Left ventricle myocardium inferior (tissue), 1 donor: ENCODE data around the gene HOXB9. TPM values are rescaled to one million over a fixed set of nuclear protein-coding genes. Genes with fewer than 3 reads are reported as not detected.

ENCODE experiments used
- DNase-seq: peaks from one replicate; pipeline ENCODE4 v3.0.0-alpha.2; 2020
- H3K27ac ChIP-seq: fragments of 200-600 bp; replicated peaks from 2 replicates; pipeline ENCODE4 v1.8.0; 2021
- H3K27me3 ChIP-seq: fragments of 200-600 bp; 2 replicates; pipeline ENCODE4 v1.8.0; 2021; ENCODE audit warnings: low read depth
- H3K36me3 ChIP-seq: fragments of 200-600 bp; 2 replicates; pipeline ENCODE4 v1.8.0; 2021
- H3K4me1 ChIP-seq: fragments of 200-600 bp; 2 replicates; pipeline ENCODE4 v1.8.0; 2021
- H3K4me3 ChIP-seq: fragments of 200-600 bp; 2 replicates; pipeline ENCODE4 v1.8.0; 2021; ENCODE audit warnings: mild to moderate bottlenecking, moderate library complexity
- H3K9me3 ChIP-seq: fragments of 200-600 bp; replicated peaks from 2 replicates; pipeline ENCODE4 v1.8.0; 2021
- intact Hi-C: fragments of 100-400 bp; cut with micrococcal nuclease; formaldehyde crosslinking; loops from one replicate; pipeline ENCODE4 v1.11.0; 2022
- total RNA-seq: library from RNA; stranded (reverse); fragmentation: NEBNext Ultra II Directional; extraction: Animal tissue kit (Norgen Biotek cat#: 25700); gene quantifications from one replicate; pipeline ENCODE4 v1.2.1, GENCODE V29; 2021
- TF ChIP-seq, protein P1 (sequence below): fragments of 200-600 bp; IDR thresholded peaks from 2 replicates; pipeline ENCODE4 v1.8.0; 2021; ENCODE audit warnings: antibody characterized with exemption, mild to moderate bottlenecking, borderline replicate concordance
- donor health status: DM: no; HTN: yes; CAD: no; lungs with severe emphysema.

Gene HOXB9
- total RNA-seq, 1 donor from 2014 or later = not detected

- Histone ChIP-seq H3K27me3 (peaks cover 100% of the 10 kb centered on the region), H3K27ac (no peak overlapping the region), H3K4me1 (peaks cover 20% of the 10 kb centered on the region), H3K9me3 (no peaks in the 10 kb centered on the region), H3K4me3 (no peak overlapping the region), H3K36me3 (no peaks in the 10 kb centered on the region)
- TF ChIP-seq, protein P1, sequence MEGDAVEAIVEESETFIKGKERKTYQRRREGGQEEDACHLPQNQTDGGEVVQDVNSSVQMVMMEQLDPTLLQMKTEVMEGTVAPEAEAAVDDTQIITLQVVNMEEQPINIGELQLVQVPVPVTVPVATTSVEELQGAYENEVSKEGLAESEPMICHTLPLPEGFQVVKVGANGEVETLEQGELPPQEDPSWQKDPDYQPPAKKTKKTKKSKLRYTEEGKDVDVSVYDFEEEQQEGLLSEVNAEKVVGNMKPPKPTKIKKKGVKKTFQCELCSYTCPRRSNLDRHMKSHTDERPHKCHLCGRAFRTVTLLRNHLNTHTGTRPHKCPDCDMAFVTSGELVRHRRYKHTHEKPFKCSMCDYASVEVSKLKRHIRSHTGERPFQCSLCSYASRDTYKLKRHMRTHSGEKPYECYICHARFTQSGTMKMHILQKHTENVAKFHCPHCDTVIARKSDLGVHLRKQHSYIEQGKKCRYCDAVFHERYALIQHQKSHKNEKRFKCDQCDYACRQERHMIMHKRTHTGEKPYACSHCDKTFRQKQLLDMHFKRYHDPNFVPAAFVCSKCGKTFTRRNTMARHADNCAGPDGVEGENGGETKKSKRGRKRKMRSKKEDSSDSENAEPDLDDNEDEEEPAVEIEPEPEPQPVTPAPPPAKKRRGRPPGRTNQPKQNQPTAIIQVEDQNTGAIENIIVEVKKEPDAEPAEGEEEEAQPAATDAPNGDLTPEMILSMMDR = no peak
- intact Hi-C loops = no loop called here
- no peak for DNase-seq
Observed at GRCh38 chr17:48588074-48588415, 38.1 kb downstream of the HOXB9 start.

DNA sequence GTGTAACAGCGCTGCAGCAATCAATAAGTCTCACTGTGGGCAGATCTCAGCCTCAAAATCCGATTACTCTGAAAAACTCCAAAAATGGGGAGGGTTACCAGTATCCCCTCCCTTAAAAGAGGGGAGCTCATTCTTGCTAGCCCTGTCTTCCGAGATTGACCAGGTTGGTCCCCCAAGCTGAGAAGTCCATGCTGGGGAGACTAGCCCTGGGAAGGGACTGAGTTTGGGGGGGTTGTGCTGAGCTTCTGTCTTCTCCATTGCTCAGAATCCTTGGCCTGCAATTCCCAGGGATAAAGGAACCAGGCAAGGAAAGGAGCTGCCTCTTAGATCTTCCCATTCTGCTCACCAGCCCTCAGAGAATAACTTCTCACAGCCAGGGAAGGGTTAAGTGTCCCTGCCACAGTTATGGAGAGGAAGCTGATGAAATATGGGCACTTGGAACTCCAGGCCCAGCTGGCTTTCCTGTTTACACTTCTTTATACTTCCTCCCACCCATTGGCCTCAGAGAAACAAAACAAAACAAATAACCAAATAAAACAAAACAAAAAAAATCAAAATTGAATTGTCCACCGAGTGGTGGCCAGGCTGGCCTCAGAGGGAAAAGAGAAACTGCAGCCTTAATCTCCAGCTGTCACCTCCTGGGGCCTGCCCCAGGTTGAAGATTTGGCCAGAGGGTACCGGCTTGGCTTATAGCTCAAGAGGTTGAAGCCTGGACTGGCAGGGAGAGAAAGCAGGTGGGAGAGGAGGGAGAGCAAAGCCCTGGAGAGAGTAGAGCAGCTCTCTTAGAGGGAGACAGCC, 38.7 kb downstream of the HOXB9 start:
- Histone ChIP-seq H3K27me3 (peaks cover 100% of the 10 kb centered on the region), H3K36me3 (no peaks in the 10 kb centered on the region), H3K4me3 (no peak overlapping the region), H3K4me1 (peaks cover 18% of the 10 kb centered on the region), H3K27ac (no peak overlapping the region), H3K9me3 (no peaks in the 10 kb centered on the region)
- TF ChIP-seq, protein P1 = no peak
- DNase-seq = no peak
- intact Hi-C loops = no loop called here

- DNase-seq = no peak
- H3K27ac ChIP-seq = peak overlapping the region; percentile 82
- peaks cover 100% of the 10 kb centered on the region for H3K27me3 ChIP-seq
- TF ChIP-seq, protein P1 = no peak
- H3K36me3 ChIP-seq = no peaks in the 10 kb centered on the region
- no peaks in the 10 kb centered on the region for H3K9me3 ChIP-seq
- peak overlapping the region; percentile 70 for H3K4me3 ChIP-seq
- intact Hi-C loops = no loop called here
- H3K4me1 ChIP-seq = peaks cover 18% of the 10 kb centered on the region
Observed at GRCh38 chr17:48586355-48587258, 39.6 kb downstream of the HOXB9 start.

GRCh38 chr17:48584223-48584741, 41.9 kb downstream of the HOXB9 start:
- TF ChIP-seq, protein P1 = no peak
- intact Hi-C loops = no loop called here
- H3K27ac ChIP-seq = no peak overlapping the region
- H3K4me3 ChIP-seq = no peak overlapping the region
- DNase-seq = no peak
- H3K27me3 ChIP-seq = peaks cover 100% of the 10 kb centered on the region
- no peaks in the 10 kb centered on the region for H3K36me3 ChIP-seq
- H3K4me1 ChIP-seq = peaks cover 18% of the 10 kb centered on the region
- H3K9me3 ChIP-seq = no peaks in the 10 kb centered on the region

DNA sequence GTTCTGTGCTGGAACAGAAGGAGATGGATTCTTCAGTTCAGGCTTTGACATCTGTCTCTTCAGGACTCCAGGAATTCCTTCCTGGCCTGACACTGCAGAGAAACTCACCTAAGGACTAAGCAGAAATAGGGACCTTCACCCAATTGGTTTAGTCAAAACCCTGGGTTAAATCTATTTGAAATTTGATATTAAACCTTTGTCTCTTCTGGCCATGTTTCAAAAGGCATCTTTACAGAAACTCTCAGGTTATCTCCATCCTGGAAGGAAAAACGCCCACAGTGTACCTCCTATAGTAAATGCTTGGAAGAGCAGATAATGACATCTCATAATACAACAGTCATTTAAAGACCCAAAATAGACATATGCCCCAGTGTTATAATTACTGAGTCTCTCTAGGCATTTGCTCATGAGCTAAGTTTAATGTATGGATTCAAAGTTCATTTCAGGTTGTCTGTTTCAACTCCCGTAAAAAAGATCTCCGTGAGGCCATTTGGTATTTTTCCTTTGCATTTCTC, 42.4 kb downstream of the HOXB9 start:
- H3K4me1 ChIP-seq = peaks cover 21% of the 10 kb centered on the region
- intact Hi-C loops = no loop called here

More for the DNA sequence above, 42.4 kb downstream of the HOXB9 start:
- Histone ChIP-seq H3K9me3 (no peaks in the 10 kb centered on the region), H3K36me3 (no peaks in the 10 kb centered on the region), H3K27me3 (peaks cover 100% of the 10 kb centered on the region), H3K27ac (no peak overlapping the region), H3K4me3 (no peak overlapping the region)
- no peak for DNase-seq
- TF ChIP-seq, protein P1 = no peak
